Neuronal stem cell (in vitro differentiated cells): ENCODE data around the gene BIN2.

Experiments used
- DNase-seq: peaks from one replicate; pipeline ENCODE4 v3.0.0-alpha.2; 2013; ENCODE audit warnings: low spot score
- H2AFZ ChIP-seq: one replicate; pipeline ENCODE4 v1.6.1; 2013; ENCODE audit warnings: mild to moderate bottlenecking, low read length, inconsistent platforms
- H2AK5ac ChIP-seq: 2 replicates; pipeline ENCODE4 v1.6.1; 2013; ENCODE audit warnings: low read depth, mild to moderate bottlenecking, inconsistent platforms, low read length, moderate library complexity, mixed read lengths
- H2BK120ac ChIP-seq: 2 replicates; pipeline ENCODE4 v1.6.1; 2013; ENCODE audit warnings: low read depth, mild to moderate bottlenecking, inconsistent platforms, low read length, moderate library complexity, mixed read lengths
- H2BK12ac ChIP-seq: one replicate; pipeline ENCODE4 v1.6.1; 2013; ENCODE audit warnings: low read length, inconsistent platforms
- H2BK15ac ChIP-seq: 2 replicates; pipeline ENCODE4 v1.6.1; 2013; ENCODE audit warnings: mild to moderate bottlenecking, low read length, inconsistent platforms, mixed read lengths
- H2BK5ac ChIP-seq: one replicate; pipeline ENCODE4 v1.6.1; 2013; ENCODE audit warnings: inconsistent platforms, mild to moderate bottlenecking, low read length, moderate library complexity
- H3K14ac ChIP-seq: one replicate; pipeline ENCODE4 v1.6.1; 2013; ENCODE audit warnings: low read length, inconsistent platforms
- H3K18ac ChIP-seq: 2 replicates; pipeline ENCODE4 v1.6.1; 2013; ENCODE audit warnings: low read length, inconsistent platforms
- H3K23ac ChIP-seq: 2 replicates; pipeline ENCODE4 v1.6.1; 2013; ENCODE audit warnings: low read depth, mild to moderate bottlenecking, mixed read lengths, low read length, inconsistent platforms; ENCODE audit not compliant: poor library complexity
- H3K27ac ChIP-seq: replicated peaks from 3 replicates; pipeline ENCODE4 v1.5.1; 2013; ENCODE audit warnings: low read length, inconsistent platforms
- H3K27me3 ChIP-seq, 3 experiments: 2 replicates each; pipeline ENCODE4 v1.6.1; 2013; ENCODE audit warnings: low read length in 3 of 3, mild to moderate bottlenecking in 2 of 3, inconsistent platforms in 1 of 3, low read depth in 1 of 3, mixed read lengths in 1 of 3, moderate library complexity in 1 of 3; ENCODE audit not compliant: control insufficient read depth in 3 of 3, insufficient read depth in 3 of 3
- H3K36me3 ChIP-seq, 2 donors: replicated peaks in 1 of 2; 2 replicates each; pipeline ENCODE4 v1.6.1; 2013; ENCODE audit warnings: low read length in 2 of 2; ENCODE audit not compliant: control insufficient read depth in 2 of 2, insufficient read depth in 2 of 2
- H3K4ac ChIP-seq: 2 replicates; pipeline ENCODE4 v1.6.1; 2013; ENCODE audit warnings: inconsistent platforms, mild to moderate bottlenecking, low read length, moderate library complexity
- H3K4me1 ChIP-seq, 2 donors: 1 replicate in 1 of 2; 2 replicates in 1 of 2; pipeline ENCODE4 v1.6.1; 2013; ENCODE audit warnings: low read length in 2 of 2, low read depth in 1 of 2; ENCODE audit not compliant: control insufficient read depth in 2 of 2, insufficient read depth in 1 of 2
- H3K4me2 ChIP-seq: one replicate; pipeline ENCODE4 v1.6.1; 2013; ENCODE audit warnings: mild to moderate bottlenecking, low read length, inconsistent platforms; ENCODE audit not compliant: insufficient read depth, poor library complexity, severe bottlenecking
- H3K4me3 ChIP-seq, 2 donors: 2 replicates each; pipeline ENCODE4 v1.5.1; 2013; ENCODE audit warnings: low read length in 2 of 2, mild to moderate bottlenecking in 2 of 2, inconsistent platforms in 1 of 2, moderate library complexity in 1 of 2
- H3K79me1 ChIP-seq: one replicate; pipeline ENCODE4 v1.6.1; 2013; ENCODE audit warnings: low read depth, mild to moderate bottlenecking, inconsistent platforms, low read length, moderate library complexity
- H3K9ac ChIP-seq: one replicate; pipeline ENCODE4 v1.6.1; 2013; ENCODE audit warnings: mild to moderate bottlenecking, low read depth, low read length, inconsistent platforms; ENCODE audit not compliant: poor library complexity
- H3K9me3 ChIP-seq, 2 donors: replicated peaks in 1 of 2; 2 replicates each; pipeline versions ENCODE3 to v1.6.1; 2013; ENCODE audit warnings: low read length in 2 of 2, mild to moderate bottlenecking in 2 of 2, inconsistent platforms in 1 of 2, low read depth in 1 of 2, mixed read lengths in 1 of 2, moderate library complexity in 1 of 2; ENCODE audit not compliant: control insufficient read depth in 2 of 2, insufficient read depth in 1 of 2
- H4K8ac ChIP-seq: one replicate; pipeline ENCODE4 v1.6.1; 2013; ENCODE audit warnings: low read depth, mild to moderate bottlenecking, inconsistent platforms, low read length, moderate library complexity
- H4K91ac ChIP-seq: one replicate; pipeline ENCODE4 v1.6.1; 2013; ENCODE audit warnings: low read length, low read depth, mild to moderate bottlenecking, inconsistent platforms; ENCODE audit not compliant: poor library complexity
- WGBS, 2 donors: extraction: QIAGEN DNeasy Blood & Tissue Kit; methylation state at CpG; one replicate each; pipeline ENCODE4 v1.1.7; 2013; ENCODE audit warnings: missing lambda C conversion rate in 2 of 2, mixed read lengths in 1 of 2; ENCODE audit not compliant: insufficient read length in 2 of 2, insufficient replicate concordance in 1 of 2; ENCODE audit errors: extremely low coverage in 2 of 2; 5-methylcytosine and 5-hydroxymethylcytosine counted together

The BIN2 gene

DNA sequence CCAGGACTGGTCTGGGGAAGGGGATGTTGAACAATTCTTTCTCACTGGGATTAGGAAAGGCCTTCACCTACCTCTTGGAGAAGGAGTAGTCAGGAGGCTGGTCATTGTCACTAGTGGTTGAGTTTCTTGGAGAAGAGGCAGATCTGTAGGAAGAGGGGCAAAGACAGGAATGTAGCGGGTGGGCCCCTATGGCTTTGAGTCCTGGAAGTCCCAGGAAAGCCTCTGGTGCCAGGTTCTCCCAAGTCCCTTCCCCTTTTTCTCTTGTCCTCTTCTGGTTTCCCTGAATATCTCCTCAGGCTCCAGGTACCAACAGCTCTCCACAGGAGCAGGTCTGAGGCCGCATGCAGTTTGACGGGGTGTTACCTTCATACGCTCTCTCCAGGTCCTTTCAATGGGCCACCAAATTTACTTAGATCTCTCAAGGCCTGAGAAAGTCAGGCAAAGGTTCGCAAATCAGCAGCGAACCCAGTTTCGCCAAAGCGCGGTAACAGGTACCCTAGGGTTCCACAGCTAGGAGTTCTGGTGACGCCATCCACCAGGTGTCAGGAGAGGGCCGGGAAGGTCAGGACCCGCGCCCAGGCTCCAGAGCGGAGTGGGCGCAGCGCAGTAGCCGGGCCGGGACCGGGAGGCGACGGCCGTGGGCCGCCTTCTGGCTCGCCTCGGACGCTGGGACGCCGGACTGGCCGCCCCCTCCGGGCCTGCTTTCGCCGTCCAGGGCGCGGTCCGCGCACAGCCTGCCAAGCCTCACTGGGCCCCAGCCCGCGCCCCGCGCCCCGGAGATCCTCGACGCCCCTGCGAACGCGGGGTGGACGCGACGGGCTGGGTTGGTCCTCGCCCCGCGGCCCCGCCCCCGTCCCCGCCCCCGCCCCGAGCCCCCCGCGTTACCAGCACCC is 54.6 kb downstream of the BIN2 start:
- H3K23ac ChIP-seq: peak overlapping the region; percentile 38
- no CpG with 5 or more reads among the region's 59 CpGs for whole genome bisulfite sequencing, 2 donors
- peak overlapping the region; percentile 89 for H3K18ac ChIP-seq
- no peaks in the 10 kb centered on the region for H3K79me1 ChIP-seq
- no peak overlapping the region for H4K8ac ChIP-seq
- no peak overlapping the region for H2AK5ac ChIP-seq
- peak overlapping the region; percentile 52 to 85 for H3K4me3 ChIP-seq
- no peak overlapping the region for H2BK5ac ChIP-seq
- no peak overlapping the region for H3K9ac ChIP-seq
- H2BK120ac ChIP-seq: no peak overlapping the region
- H3K4me1 ChIP-seq: no peaks in the 10 kb centered on the region
- H3K9me3 ChIP-seq: no peaks in the 10 kb centered on the region
- no peaks in the 10 kb centered on the region for H3K36me3 ChIP-seq
- H2BK12ac ChIP-seq: peak overlapping the region; percentile 33
- no peak overlapping the region for H3K14ac ChIP-seq
- H2AFZ ChIP-seq: peak overlapping the region; percentile 98
- no peak overlapping the region for H3K4ac ChIP-seq
- peak; percentile 64 for DNase-seq
- H4K91ac ChIP-seq: no peak overlapping the region
- peaks cover 0 to 44% (median 6%) of the 10 kb centered on the region in 3 experiments for H3K27me3 ChIP-seq
- peak overlapping the region; percentile 73 for H3K4me2 ChIP-seq
- H3K27ac ChIP-seq: no peak overlapping the region
- peak overlapping the region; percentile 16 for H2BK15ac ChIP-seq

- H3K4me1 ChIP-seq: no peaks in the 10 kb centered on the region
- H2BK120ac ChIP-seq: no peak overlapping the region
- no peak overlapping the region for H2BK12ac ChIP-seq
- no peaks in the 10 kb centered on the region for H3K36me3 ChIP-seq
- H3K14ac ChIP-seq: no peak overlapping the region
- DNase-seq: no peak
- H3K9me3 ChIP-seq: no peaks in the 10 kb centered on the region
- no peak overlapping the region for H4K8ac ChIP-seq
- H2BK5ac ChIP-seq: no peak overlapping the region
- H3K23ac ChIP-seq: no peak overlapping the region
- H3K79me1 ChIP-seq: no peaks in the 10 kb centered on the region
- no peak overlapping the region for H2AK5ac ChIP-seq
- no peak overlapping the region for H3K18ac ChIP-seq
- no peak overlapping the region for H2BK15ac ChIP-seq
- H3K9ac ChIP-seq: no peak overlapping the region
- no peak overlapping the region for H2AFZ ChIP-seq
- H3K4me2 ChIP-seq: no peak overlapping the region
- H3K4ac ChIP-seq: no peak overlapping the region
- peaks cover 0 to 23% (median 0%) of the 10 kb centered on the region in 3 experiments for H3K27me3 ChIP-seq
- no peak overlapping the region for H3K27ac ChIP-seq
- H4K91ac ChIP-seq: no peak overlapping the region
- no peak overlapping the region for H3K4me3 ChIP-seq
These were observed 59.0 kb downstream of the BIN2 start for GRCh38 chr12:51265024-51265423.

GRCh38 chr12:51264297-51264696 is 59.7 kb downstream of the BIN2 start:
- H3K9ac ChIP-seq: no peak overlapping the region
- no peak overlapping the region for H2BK15ac ChIP-seq
- H2BK5ac ChIP-seq: no peak overlapping the region
- H2AK5ac ChIP-seq: peak overlapping the region; percentile 26
- DNase-seq: no peak
- H3K36me3 ChIP-seq: no peaks in the 10 kb centered on the region
- H2AFZ ChIP-seq: no peak overlapping the region
- no peaks in the 10 kb centered on the region for H3K79me1 ChIP-seq
- H3K27me3 ChIP-seq: peaks cover 0 to 18% (median 0%) of the 10 kb centered on the region in 3 experiments
- H3K4me2 ChIP-seq: no peak overlapping the region
- no peak overlapping the region for H3K4me3 ChIP-seq
- H3K18ac ChIP-seq: no peak overlapping the region
- no CpG with 5 or more reads among the region's 5 CpGs for WGBS, 2 donors
- no peak overlapping the region for H2BK12ac ChIP-seq
- no peak overlapping the region for H4K8ac ChIP-seq
- H3K9me3 ChIP-seq: no peaks in the 10 kb centered on the region
- H3K4ac ChIP-seq: no peak overlapping the region
- H3K14ac ChIP-seq: no peak overlapping the region
- H2BK120ac ChIP-seq: no peak overlapping the region
- H3K4me1 ChIP-seq: no peaks in the 10 kb centered on the region
- no peak overlapping the region for H4K91ac ChIP-seq
- no peak overlapping the region for H3K23ac ChIP-seq
- no peak overlapping the region for H3K27ac ChIP-seq

- no peaks in the 10 kb centered on the region for H3K9me3 ChIP-seq
- no peak for DNase-seq
- no peak overlapping the region for H2BK5ac ChIP-seq
- peaks cover 0 to 11% (median 0%) of the 10 kb centered on the region in 3 experiments for H3K27me3 ChIP-seq
- no peak overlapping the region for H2AK5ac ChIP-seq
- H3K4me1 ChIP-seq: no peaks in the 10 kb centered on the region
- H2BK15ac ChIP-seq: no peak overlapping the region
- no peak overlapping the region for H3K9ac ChIP-seq
- no peak overlapping the region for H3K14ac ChIP-seq
- no peak overlapping the region for H4K8ac ChIP-seq
- H3K27ac ChIP-seq: no peak overlapping the region
- H3K23ac ChIP-seq: no peak overlapping the region
- no peak overlapping the region for H3K18ac ChIP-seq
- H3K36me3 ChIP-seq: no peaks in the 10 kb centered on the region
- H2BK12ac ChIP-seq: no peak overlapping the region
- no peak overlapping the region for H3K4me2 ChIP-seq
- H2BK120ac ChIP-seq: no peak overlapping the region
- H2AFZ ChIP-seq: no peak overlapping the region
- H3K79me1 ChIP-seq: no peaks in the 10 kb centered on the region
- WGBS, 2 donors: no CpG with 5 or more reads among the region's 3 CpGs
- H3K4ac ChIP-seq: no peak overlapping the region
- H4K91ac ChIP-seq: no peak overlapping the region
- no peak overlapping the region for H3K4me3 ChIP-seq
These were observed 60.6 kb downstream of the BIN2 start for GRCh38 chr12:51263341-51263740.
